Astrocyte (in vitro differentiated cells and primary cell): ENCODE data around the gene NLRP9.

Experiments used
- CTCF ChIP-seq: IDR thresholded peaks from 2 replicates; pipeline ENCODE4 v1.5.1; 2011; ENCODE audit warnings: low read depth, mild to moderate bottlenecking, inconsistent platforms, low read length, moderate library complexity; ENCODE audit not compliant: insufficient read depth
- EZH2 ChIP-seq: IDR thresholded peaks from 2 replicates; pipeline ENCODE4 v1.6.1; 2012; ENCODE audit warnings: mild to moderate bottlenecking, low read length, inconsistent platforms; ENCODE audit not compliant: insufficient read depth

DNA sequence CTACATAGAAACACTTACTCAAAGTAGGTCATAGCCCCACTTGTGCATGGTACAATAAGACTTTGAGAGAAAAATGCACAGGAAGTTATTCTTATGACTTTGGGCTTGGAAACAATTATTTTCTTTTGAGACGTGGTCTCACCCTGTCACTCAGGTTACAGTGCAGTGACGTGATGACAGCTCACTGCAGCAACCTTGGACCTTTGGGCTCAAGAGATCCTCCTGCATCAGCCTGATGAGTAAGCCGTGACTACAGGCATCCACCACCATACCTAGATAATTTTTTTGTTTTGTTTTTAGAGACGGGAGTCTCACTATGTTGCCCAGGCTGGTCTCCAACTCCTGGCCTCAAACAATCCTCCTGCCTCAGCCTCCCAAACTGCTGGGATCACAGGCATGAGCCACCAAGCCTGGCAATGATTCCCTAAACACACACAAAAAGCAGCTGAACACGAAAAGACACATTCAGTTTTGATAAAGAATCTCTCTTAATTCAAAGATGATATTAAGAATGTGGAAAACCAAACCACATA, 17.9 kb downstream of the NLRP9 start:
- no peak for TF ChIP-seq CTCF
- no peak for TF ChIP-seq EZH2
